ENCODE results near the gene LYZ.

- no peak for TF ChIP-seq POLR2A (IDR thresholded peaks at IDR 0.05)
- TF ChIP-seq CTCF (IDR thresholded peaks at IDR 0.05) = no peak
- TF ChIP-seq POLR2AphosphoS5 (IDR thresholded peaks at IDR 0.05) = no peak
Measured at GRCh38 chr12:69348162-69348938, at the start of gene LYZ.
